AG09309 (cell line): ENCODE data around the gene SLC9C2.
"Not testable (repeated sequence)": the region's sequence is repeated elsewhere in the genome, so short reads cannot be mapped to it uniquely, and the experiment has no call there.

Source experiments
- DNase-seq: peaks from one replicate; pipeline ENCODE4 v3.0.0-alpha.2; 2010; ENCODE audit warnings: low read depth
- H3K4me3 ChIP-seq: 2 replicates; pipeline ENCODE4 v1.5.1; 2011; ENCODE audit warnings: mild to moderate bottlenecking, low read depth, low read length, moderate library complexity; ENCODE audit not compliant: control insufficient read depth
- CTCF ChIP-seq: IDR thresholded peaks from 2 replicates; pipeline ENCODE4 v1.5.1; 2011; ENCODE audit warnings: mild to moderate bottlenecking, low read depth, low read length, inconsistent platforms; ENCODE audit not compliant: insufficient read depth, control insufficient read depth; ENCODE audit errors: missing control alignments

Gene SLC9C2

DNA sequence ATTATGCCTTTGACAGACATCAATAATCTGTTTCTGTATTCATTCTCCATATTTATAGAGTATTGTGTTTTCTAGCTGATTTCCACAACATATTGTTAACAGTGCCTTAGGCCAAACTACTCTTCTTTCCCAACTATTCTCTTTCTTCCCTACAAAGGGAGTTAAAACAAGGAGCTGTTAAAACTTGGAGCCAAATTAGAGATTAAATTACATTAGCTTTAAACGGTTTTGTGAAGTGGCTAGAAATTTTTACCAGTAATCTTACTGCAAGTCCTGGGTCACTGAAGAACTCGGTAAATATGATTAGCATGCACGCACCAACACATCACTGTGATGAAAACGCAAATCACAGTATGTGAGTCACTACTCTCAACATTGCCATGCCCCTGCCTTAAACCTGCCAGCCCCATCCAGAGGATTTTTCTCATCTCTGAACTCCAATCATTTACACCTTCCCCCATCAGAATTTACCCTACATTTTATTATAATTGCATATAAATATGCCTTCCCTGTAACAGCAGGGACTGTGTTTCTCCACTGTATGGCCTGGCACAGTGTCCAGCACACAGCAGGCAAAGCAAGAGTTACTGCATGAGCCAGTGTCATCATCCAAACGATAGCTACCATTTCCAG, 127.2 kb downstream of the SLC9C2 start:
- DNase-seq = no peak
- no peak for TF ChIP-seq CTCF
- peak overlapping the region; percentile 69 for H3K4me3 ChIP-seq

DNA sequence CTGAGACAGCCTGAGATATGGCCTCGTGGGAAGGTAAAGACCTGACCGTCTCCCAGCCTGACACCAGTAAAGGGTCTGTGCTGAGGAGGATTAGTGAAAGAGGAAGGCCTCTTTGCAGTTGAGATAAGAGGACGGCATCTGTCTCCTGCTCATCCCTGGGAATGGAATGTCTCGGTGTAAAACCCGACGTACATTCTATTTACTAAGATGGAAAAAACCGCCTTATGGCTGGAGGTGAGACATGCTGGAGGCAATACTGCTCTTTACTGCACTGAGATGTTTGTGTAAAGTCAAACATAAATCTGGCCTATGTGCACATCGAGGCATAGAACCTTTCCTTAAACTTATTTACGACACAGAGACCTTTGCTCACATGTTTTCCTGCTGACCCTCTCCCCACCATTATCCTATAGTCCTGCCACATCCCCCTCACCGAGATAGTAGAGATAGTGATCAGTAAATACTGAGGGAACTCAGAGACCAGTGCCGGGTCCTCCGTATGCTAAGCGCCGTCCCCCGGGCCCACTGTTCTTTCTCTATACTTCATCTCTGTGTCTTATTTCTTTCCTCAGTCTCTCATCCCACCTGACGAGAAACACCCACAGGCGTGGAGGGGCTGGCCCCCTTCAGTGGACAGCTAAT, 128.0 kb downstream of the SLC9C2 start:
- DNase-seq = not testable (repeated sequence)
- peak overlapping the region; percentile 20 for H3K4me3 ChIP-seq

DNA sequence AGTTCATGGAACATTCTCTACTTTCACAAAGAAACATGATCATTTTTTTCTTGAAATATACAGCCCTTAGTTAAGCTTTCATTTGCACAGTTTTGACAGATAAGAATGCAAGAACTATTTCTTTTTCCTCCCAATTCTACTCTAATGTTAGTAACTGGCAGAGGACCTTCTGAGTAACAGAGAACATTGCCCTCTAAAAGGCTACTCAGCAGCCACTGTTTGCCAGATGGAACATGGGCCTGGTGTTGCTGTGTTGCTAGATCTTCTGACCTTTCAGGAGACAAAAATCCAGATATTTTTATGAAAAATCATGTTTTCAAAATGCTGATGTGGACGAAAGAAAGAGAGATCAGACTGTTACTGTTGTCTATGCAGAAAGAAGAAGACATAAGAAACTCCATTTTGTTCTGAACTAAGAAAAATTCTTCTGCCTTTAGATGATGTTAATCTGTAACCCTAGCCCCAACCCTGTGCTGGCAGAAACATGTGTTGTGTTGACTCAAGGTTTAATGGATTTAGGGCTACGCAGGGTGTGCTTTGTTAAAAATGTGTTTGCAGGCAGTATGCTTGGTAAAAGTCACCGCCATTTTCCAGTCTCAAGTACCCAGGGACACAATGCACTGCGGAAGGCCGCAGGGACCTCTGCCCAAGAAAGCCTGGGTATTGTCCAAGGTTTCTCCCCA, 128.6 kb downstream of the SLC9C2 start:
- no peak for DNase-seq
- TF ChIP-seq CTCF = no peak
- no peak overlapping the region for H3K4me3 ChIP-seq

- DNase-seq = no peak
- H3K4me3 ChIP-seq = no peak overlapping the region
- TF ChIP-seq CTCF = no peak
Measured at GRCh38 chr1:173473599-173474011, 129.3 kb downstream of the SLC9C2 start.

- no peak for DNase-seq
- no peak for TF ChIP-seq CTCF
- no peak overlapping the region for H3K4me3 ChIP-seq
Measured at GRCh38 chr1:173470608-173471007, 132.3 kb downstream of the SLC9C2 start.

- no peak overlapping the region for H3K4me3 ChIP-seq
- DNase-seq = no peak
- no peak for TF ChIP-seq CTCF
Measured at GRCh38 chr1:173469656-173470055, 133.2 kb downstream of the SLC9C2 start.

DNA sequence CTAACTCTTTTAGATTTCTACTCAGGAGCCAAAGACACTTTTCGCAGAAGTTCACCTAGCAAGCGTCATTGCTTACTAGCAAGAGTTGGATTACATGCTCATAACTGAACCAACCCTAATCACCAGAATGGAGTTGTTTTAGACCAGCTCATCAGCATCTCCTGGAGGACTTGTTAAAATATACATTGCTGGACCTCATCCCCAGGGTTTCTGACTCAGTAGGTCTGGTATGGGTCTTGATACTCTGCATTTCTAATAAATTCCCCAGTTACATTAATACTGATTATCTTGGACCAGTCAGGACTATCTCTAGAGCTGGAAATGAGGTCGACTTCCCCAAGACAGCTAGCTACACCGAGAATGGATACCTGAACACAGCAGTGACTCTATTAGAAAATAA, 135.4 kb downstream of the SLC9C2 start:
- no peak for DNase-seq
- TF ChIP-seq CTCF = peak; percentile 8
- H3K4me3 ChIP-seq = no peak overlapping the region

- DNase-seq, H3K4me3 ChIP-seq: not testable (repeated sequence)
Measured at GRCh38 chr1:173464185-173464584, 138.7 kb downstream of the SLC9C2 start.

- H3K4me3 ChIP-seq, DNase-seq: not testable (repeated sequence)
Measured at GRCh38 chr1:173462666-173463065, 140.2 kb downstream of the SLC9C2 start.
